HG02973 (cell line): ENCODE results near the gene TRIM67.
"Not testable (repeated sequence)": the region's sequence is repeated elsewhere in the genome, so short reads cannot be mapped to it uniquely, and the experiment has no call there.

Source experiments
- ATAC-seq: cut with Tn5 transposase; IDR thresholded peaks from one replicate; pipeline ENCODE4 v1.9.1; 2021; ENCODE audit warnings: moderate library complexity; ENCODE audit not compliant: unreplicated experiment

The TRIM67 gene

GRCh38 chr1:231201979-231202633, 40.2 kb downstream of the TRIM67 start:
- no peak for ATAC-seq

- no peak for ATAC-seq
Observed at GRCh38 chr1:231203259-231204057, 41.6 kb downstream of the TRIM67 start.

- no peak for ATAC-seq
Observed at GRCh38 chr1:231206856-231207255, 45.0 kb downstream of the TRIM67 start.

GRCh38 chr1:231207437-231207836, 45.6 kb downstream of the TRIM67 start:
- ATAC-seq = no peak

- no peak for ATAC-seq
Observed at GRCh38 chr1:231208980-231209379, 47.1 kb downstream of the TRIM67 start.

- ATAC-seq = no peak
Observed at GRCh38 chr1:231209531-231209930, 47.7 kb downstream of the TRIM67 start.

GRCh38 chr1:231210126-231210525, 48.3 kb downstream of the TRIM67 start:
- no peak for ATAC-seq

- ATAC-seq = peak; percentile 82
Observed at GRCh38 chr1:231211005-231211857, 49.4 kb downstream of the TRIM67 start.

GRCh38 chr1:231212301-231212700, 50.4 kb downstream of the TRIM67 start:
- ATAC-seq = not testable (repeated sequence)

- no peak for ATAC-seq
Observed at GRCh38 chr1:231213831-231214573, 52.1 kb downstream of the TRIM67 start.

GRCh38 chr1:231214918-231215680, 53.2 kb downstream of the TRIM67 start:
- no peak for ATAC-seq

- ATAC-seq = no peak
Observed at GRCh38 chr1:231215681-231216385, 54.0 kb downstream of the TRIM67 start.

GRCh38 chr1:231216498-231216897, 54.6 kb downstream of the TRIM67 start:
- no peak for ATAC-seq

- no peak for ATAC-seq
Observed at GRCh38 chr1:231217056-231217455, 55.2 kb downstream of the TRIM67 start.

GRCh38 chr1:231218078-231218477, 56.2 kb downstream of the TRIM67 start:
- ATAC-seq = no peak

GRCh38 chr1:231219422-231220401, 57.9 kb downstream of the TRIM67 start:
- ATAC-seq = no peak

GRCh38 chr1:231220801-231221200, 58.9 kb downstream of the TRIM67 start:
- ATAC-seq = no peak

GRCh38 chr1:231226156-231226555, 64.3 kb downstream of the TRIM67 start:
- ATAC-seq = no peak
